Measurements from ENCODE around the gene MTA1. TPM values are rescaled to one million over a fixed set of nuclear protein-coding genes. Genes with fewer than 3 reads are reported as not detected.

The MTA1 gene
- total RNA-seq, 1 donor from 2014 or later: 192 TPM

DNA sequence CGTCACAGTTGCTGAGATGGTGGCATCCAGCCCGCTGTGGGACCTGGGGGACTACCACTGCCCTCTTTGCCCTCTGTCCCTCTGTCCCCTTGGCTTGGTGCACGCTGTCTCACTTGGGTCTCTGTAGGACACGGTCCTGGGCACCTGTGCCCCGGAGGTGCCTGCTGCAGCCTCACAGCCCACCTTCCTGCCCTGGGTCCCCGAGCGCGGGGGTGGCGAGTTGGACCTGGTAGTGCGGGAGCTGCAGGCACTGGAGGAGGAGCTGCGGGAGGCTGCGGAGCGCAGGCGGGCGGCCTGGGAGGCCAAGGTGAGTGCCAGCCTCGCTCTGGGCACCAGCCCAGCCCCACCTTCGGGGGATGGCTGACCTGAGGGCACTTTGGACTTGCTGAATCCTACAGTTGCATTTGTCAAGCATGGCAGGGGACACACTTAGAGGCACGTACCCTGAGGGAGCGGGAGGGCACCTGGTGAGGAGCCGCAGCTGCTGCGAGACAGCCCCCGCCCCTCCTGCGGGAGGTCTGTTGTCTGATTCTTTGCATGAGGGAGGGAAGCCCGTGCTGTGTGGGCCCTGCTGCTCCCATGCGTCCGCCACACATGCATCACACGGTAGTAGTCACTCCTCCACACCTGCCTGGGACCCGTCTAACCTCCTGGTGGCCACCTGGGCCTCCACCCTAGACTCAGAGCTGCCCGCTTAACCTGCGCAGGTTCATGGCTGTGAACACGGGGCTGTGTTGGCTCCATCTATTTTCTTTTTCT, 78.2 kb downstream of the MTA1 start:
- intact Hi-C loops (cut with DNase I): no loop called here
- DNase-seq (ENCODE audit: missing footprints): peak; percentile 45

DNA sequence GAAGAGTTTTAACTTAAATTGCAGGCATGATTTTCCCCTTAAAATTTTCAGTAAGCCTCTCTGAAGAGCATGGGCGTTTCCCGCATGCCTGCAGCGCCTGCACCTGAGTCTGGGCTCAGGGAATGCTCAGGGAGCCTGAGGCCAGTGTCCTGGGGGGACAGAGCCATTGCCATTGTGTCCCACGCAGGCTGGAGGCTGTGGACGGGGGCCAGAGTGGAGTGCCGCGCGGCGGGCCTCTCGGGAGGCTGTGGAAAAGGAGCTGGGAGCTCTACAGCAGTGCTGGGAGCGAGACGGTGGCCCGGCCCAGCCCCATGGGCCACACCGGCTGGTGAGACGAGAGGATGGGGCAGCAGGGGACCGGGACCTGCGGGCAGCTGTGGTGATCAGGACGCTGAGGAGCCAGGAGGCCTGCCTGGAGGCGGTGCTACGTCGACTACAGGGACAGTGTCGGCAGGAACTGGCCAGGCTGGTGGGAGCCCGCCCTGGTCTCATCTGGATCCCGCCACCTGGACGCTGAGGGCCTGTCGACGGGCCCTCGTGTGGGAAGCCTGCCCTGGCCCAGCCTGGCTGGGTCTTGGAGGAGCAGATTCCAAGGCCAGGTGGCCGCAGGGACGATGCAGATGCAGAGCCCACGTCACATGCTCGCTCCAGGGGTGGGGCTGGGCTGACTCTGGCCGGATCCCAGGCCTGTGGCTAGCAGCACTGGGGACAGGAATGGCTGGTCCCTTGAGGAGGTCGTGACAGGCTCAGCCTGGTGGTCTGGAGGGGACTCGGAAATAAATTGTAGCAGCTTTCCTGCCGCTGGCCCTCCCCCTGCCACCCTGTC, 79.0 kb downstream of the MTA1 start:
- ATAC-seq (no peak), DNase-seq (ENCODE audit: missing footprints) (peak; percentile 72)
- intact Hi-C loops (cut with DNase I): no loop called here

More for the DNA sequence above, 78.2 kb downstream of the MTA1 start:
- no peak for ATAC-seq

DNA sequence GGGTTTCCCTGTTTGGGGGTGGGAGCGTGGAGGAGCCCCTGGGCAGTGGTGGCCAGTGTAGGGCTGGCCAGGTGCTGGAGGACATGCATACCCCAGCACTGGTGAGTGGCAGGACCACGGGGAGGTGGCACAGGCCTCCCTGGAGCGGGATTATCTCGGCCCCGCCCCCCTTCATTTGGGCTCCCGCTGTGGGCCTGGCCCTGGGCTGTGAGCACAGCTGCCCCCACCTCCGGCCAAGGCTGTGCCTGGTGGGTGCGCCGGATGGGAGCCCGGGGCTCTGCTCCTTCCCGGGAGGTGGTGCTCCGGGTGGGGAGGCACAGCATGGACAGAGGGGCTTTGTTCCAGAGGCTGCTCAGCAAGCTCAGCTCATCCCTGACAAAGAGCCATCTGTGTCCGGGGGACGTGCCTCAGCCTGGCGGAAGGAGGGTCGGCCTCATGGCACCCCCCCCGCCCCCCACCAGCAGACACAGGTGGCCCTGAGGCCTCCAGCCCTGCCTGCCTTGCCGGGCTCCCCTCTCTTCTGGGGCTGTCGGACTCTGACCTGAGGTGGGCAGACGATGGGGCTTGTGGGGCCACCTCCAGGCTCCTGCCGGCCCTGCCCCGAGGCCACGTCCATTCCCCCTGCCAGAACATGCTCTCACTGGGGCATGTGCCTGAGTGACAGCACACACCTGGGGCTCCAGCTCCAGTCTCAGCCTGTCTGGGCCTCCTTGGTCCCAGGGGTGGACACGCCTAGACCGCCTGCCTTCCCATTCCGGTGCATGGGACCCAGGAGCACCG, 79.8 kb downstream of the MTA1 start:
- DNase-seq (ENCODE audit: missing footprints) (peak; percentile 69), ATAC-seq (no peak)
- intact Hi-C loops (cut with DNase I): no loop called here

DNA sequence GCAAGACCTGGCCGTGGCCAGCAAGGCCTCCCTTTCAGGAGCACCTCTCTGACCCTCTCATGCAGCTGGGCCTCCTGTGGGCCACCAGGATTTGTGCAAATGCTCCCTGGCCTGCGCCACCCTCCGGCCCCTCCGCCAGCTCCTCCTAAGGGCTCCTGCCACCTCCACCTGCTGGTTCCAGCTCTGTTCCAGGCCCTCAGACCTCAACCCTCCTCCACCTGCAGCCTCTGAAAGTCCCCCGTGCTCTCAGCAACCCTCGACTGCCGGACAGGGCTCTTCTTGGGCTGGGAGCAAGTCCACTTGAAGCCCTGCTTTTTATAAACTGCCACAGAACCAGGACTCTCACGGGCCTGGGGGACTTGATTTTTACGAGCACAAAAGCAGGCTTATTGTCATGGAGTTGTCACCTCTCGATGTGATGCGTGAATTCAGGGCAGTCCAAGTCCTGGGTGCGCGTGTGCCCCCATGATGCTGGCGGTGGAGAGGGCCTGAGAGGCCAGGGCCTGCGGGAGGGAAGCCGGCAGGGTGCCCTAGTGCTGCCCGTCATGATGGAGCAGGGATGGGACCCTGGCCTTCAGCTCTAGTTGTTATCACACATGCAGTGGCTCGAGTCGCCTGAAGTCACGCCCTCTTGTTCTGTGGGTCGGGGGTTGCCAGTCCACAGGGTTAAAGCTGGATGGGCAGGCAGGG, 80.6 kb downstream of the MTA1 start:
- DNase-seq (ENCODE audit: missing footprints) (peak; percentile 33), ATAC-seq (no peak)
- intact Hi-C loops (cut with DNase I): no loop called here

DNA sequence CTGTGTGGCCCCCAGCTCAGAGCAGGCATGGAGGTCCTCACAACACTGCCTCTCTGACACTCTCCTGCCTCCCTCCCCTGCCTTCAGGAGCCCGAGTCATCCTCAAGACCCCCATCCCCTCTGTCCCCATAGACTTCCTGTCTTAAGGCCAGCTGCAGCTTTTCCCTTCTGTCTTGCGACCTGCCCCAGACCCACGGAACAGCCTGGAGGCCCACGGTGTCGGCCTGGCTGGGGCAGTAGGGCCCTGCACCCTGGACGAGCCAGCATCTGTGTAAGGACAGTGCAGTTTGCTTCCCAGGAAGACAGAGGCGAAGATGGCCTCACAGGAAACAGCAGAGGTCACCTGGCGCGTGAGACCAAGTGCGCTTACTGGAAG, 81.1 kb downstream of the MTA1 start:
- intact Hi-C loops (cut with DNase I): no loop called here
- DNase-seq (ENCODE audit: missing footprints) (no peak), ATAC-seq (no peak)

DNA sequence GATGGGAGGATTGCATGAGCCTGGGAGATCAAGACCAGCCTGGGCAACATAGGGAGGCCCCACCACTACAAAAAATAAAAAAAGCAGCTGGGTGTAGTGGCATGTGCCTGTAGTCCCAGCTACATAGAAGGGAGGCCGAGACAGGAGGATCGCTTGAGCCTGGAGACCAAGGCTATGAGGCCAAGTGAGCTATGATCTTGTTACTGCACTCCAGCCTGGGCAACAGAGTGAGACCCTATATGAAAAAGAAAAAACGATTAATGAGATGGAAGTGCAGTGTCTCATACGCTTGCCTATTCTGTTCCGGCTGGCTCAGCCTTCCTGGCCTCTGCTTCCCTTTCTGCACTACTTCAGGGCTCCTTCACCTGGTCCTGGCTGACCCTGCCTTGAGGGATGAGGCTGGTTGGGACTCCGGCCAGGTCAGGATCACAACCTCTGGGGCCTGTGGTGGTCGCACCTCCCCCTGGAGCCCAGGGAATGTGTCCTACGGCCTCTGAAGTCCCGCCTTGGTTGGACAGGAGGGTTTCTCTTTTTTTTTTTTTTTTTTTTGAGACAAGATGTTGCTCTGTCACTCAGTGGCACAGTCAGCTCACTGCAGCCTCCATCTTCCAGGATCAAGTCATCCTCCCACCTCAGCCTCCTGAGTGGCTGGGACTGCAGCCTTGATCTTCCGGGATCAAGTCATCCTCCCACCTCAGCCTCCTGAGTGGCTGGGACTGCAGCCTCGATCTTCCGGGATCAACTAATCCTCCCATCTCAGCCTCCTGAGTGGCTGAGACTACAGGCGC, 82.1 kb downstream of the MTA1 start:
- no peak for ATAC-seq
- DNase-seq (ENCODE audit: missing footprints): peak; percentile 63
- intact Hi-C loops (cut with DNase I): no loop called here

DNA sequence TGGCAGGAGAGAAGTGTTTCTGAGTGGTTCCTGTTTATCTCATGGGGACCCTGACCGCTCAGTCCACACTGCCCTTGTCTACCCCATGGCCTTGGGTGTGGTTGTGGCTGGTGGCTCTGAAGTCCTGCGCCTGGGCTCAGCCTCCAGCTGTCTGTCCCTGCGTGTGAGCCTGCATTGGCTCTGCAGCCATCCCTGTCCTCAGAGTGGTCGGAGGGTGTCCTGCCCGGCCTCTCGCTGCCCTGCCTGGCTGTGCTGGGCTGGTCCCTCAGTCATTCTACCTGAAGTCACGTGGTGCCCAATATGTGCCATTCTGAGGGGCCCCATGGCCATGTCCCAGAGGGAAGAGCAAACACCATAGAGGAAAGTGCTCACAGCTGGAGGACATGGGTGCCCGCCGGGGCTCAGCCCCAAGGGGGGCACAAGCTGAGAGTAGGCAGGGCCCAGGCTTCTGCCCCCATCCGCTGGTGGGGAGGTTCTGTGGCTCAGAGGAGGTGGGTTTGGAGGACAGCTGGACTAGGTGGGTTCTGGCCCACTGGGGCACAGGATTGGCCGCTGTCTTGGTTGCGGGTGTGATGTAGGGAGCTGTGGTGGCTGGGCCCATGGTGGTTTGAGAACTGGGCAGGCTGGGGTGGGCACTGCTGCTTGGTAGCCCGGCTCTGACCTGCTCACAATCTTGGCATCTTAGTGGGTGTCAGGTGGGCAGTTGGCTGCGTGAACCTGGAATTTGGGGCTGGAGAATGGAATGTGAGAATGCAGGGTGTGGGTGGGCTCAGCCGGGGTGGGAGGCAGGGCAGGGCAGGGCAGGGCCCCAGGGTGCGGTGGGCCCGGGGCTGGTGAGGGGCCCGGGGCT, 83.0 kb downstream of the MTA1 start:
- DNase-seq (ENCODE audit: missing footprints): peak; percentile 69
- ATAC-seq: no peak
- intact Hi-C loops (cut with DNase I): no loop called here

DNA sequence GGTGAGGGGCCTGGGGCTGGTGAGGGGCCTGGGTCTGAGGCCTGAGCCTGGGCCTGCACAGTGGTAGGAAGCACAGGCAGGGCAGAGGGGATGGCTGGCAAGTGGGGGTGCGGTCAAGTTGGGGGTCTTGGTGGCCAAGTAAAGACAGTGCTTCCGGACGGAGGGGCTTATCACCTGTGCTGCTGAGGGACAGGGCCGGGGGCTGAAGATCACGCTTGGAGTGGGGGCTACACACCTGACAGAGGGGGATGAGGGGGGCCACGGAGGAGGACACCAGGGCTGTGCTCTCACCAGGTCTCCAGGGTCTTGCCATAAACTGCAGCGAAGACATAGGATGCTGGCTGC, 83.6 kb downstream of the MTA1 start:
- intact Hi-C loops (cut with DNase I): no loop called here
- peak; percentile 17 for DNase-seq (ENCODE audit: missing footprints)
- ATAC-seq: no peak

DNA sequence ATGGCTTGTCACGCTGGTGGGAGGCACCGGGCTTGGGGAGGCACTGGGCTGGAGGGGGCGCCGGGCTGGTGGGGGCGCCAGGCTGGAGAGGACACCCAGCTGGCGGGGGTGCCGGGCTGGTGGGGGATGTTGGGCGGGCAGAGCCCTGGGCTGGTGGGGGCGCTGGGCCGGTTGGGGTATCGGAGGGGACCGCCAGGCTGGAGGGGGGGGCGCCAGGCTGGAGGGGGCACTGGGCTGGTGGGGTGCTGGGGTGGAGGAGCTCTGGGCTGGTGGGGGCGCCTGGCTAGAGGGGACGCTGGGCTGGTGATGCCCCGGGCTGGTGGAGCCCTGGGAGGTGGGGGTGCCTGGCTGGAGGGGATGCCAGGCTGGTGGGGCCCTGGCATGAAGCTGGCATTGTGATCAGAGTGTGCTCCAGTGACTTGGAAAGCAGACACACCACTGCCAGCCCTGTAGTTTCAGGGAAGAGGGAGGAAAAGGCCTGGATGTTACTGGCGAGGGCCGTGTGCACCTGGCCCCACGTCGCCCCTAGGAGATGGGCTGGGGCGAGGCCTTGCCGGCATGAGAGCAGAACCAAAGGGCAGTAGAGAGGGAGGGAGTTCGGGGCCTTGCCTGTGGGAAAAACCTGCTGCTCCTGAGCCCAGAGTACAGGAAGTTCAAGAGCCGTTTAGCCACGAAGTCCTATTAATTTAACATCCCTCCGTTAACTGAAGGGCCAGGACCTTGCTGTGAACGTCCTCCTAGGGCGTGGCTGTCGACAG, 84.5 kb downstream of the MTA1 start:
- ATAC-seq (no peak), DNase-seq (ENCODE audit: missing footprints) (peak; percentile 54)
- intact Hi-C loops (cut with DNase I): no loop called here

DNA sequence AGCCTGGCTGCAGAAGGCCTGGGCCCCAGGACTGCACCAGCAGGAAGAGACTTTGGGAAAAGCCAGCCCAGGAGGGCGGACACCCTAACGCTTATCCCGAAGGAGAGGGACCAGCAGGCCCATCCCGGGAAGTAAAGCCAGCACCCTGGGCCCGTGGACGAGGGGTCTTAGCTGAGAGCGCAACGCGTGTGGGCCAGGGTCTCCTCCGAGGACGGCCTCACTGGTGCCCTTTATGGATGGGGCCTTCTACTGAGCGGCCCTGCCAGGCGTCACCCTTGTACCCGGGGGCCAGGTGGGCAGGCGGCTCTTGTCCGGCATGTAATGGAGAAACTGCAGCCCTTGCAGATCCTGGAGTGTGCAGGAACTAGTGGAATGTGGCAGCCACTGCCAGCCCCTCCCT, 85.5 kb downstream of the MTA1 start:
- intact Hi-C loops (cut with DNase I): no loop called here
- ATAC-seq: no peak
- DNase-seq (ENCODE audit: missing footprints): peak; percentile 15

DNA sequence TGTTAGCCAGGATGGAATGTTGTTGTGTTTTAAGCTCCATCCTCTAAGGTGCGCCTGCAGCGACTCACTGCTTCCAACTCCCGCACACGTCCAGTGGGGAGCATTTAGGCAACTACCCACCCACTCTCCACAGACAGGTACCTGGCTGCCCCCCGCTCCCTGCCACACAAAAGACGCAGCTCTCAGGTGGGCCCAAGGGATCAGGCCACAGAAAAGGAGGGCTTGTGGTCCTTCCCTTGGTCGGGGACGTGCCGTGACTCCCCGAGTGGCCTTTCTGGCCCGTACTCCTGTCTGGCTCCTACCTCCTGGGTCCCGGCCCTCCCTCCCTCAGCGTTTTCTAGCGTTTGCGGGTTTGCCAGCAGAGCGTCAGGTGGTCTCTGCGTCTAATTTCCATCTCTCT, 87.6 kb downstream of the MTA1 start:
- peak; percentile 15 for DNase-seq (ENCODE audit: missing footprints)
- intact Hi-C loops (cut with DNase I): no loop called here
- no peak for ATAC-seq

DNA sequence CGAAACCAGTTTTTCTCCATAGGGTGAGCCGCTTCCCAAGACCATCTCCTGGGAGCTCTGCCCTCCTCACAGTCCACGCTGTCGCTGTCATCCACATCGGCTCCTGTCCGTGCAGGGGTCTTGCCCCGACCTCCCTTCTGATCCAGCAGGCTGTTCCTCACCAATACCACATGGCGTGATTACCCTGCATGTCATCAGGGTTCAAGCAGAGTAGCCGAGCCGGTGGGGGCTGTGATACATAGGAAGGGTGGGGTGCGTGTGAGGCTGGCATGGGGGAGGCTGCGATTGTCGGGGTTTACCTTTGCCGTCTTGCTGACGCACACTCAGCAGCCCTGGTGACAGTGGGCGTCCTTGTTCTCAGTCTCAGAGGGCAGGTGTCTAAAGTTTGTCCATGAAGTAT, 88.4 kb downstream of the MTA1 start:
- DNase-seq (ENCODE audit: missing footprints): peak; percentile 47
- intact Hi-C loops (cut with DNase I): no loop called here
- no peak for ATAC-seq

DNA sequence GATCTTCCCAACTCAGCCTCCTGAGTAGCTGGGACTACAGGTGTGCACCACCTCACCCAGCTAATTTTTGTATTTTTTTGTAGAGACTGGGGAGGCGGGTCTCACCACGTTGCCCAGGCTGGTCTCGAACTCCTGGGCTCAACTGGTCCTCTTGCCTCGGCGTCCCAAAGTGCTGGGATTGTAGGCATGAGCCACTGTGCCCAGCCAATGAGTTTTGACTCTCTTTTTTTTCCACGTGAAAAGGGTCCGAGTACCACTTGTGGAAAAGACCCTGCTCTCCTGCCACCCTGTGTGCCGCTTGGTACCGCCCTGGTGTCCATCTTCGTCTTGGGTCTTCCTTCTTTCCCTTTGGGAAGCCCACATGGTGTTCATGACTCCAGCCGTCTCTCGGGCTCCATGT, 89.0 kb downstream of the MTA1 start:
- DNase-seq (ENCODE audit: missing footprints): peak; percentile 53
- no peak for ATAC-seq
- intact Hi-C loops (cut with DNase I): no loop called here

DNA sequence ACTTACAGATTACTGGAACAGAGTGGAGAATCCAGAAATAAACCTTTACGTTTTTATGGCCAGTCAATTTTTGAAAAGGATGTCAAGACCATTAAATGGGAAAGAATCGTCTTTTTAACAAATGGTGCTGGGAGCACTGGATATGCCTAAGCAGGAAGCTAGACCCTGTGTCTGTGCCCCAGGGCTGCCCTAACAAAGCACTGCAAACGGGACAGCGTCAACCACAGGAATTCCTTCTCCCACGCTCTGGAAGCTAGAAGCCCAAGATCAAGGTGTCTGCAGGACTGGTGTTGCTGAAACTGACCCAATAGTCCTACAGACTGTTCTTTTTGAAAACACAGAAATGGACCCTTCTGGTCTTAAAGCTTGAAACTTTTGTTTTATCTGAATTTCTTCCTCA, 97.5 kb downstream of the MTA1 start:
- ATAC-seq: no peak
- intact Hi-C loops (cut with DNase I): no loop called here
- no peak for DNase-seq (ENCODE audit: missing footprints)

DNA sequence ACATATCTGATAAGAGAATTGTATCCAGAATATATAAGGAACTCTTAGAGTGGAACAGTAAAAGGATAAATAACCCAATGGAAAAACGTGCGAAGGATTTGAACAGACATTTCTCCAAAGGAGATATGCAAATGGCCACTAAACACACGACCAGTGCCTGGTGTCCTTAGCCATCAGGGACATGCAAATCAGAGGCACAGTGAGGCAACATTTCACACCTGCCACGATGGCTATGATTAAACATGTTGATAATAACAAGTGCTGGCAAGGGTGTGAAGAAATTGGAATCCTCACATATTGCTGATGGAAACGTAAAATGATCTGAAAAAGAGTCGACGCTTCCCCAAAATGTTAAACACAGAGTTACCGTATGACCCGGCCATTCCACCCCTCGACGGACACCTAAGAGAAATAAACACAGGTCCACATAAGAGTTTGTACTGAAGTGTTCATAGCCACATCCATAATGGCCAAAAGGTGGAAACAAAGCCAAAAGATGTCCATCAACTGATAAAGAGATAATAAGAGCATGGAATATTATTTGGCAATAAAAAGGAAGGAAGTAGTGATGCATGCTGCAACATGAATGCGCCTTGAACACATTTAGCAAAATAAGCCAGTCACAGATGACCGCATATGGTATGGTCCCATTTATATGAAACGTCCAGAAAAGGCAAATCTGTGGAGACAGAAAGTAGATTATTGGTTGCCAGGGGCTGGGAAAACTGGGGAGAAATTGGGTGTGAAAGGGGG, 100.5 kb downstream of the MTA1 start:
- no peak for ATAC-seq
- intact Hi-C loops (cut with DNase I): no loop called here
- no peak for DNase-seq (ENCODE audit: missing footprints)
